Esophagus muscularis mucosa (tissue), 4 donors: Measurements from ENCODE around the gene MAST4.

Experiments
- EP300 ChIP-seq: sonication (generic); formaldehyde crosslinking; IDR thresholded peaks from one replicate; pipeline ENCODE4 v1.6.1; 2017; ENCODE audit warnings: antibody characterized with exemption
- POLR2A ChIP-seq: fragments of 450-650 bp; IDR thresholded peaks from one replicate; pipeline ENCODE4 v1.6.1; 2017; ENCODE audit warnings: antibody characterized with exemption, moderate library complexity, mild to moderate bottlenecking, low read depth
- POLR2AphosphoS5 ChIP-seq, 2 donors: sonication (generic); formaldehyde crosslinking; IDR thresholded peaks; one replicate each; pipeline ENCODE4 v1.6.1; 2017; ENCODE audit warnings: antibody characterized with exemption in 2 of 2
- TF ChIP-seq, protein P1 (sequence below), 3 experiments: fragments of 200-600 bp in 2 of 3; fragments of 450-650 bp in 1 of 3; sonication (generic) in 2 of 3; IDR thresholded peaks; one replicate each; pipeline ENCODE4 v1.5.1; 2017 to 2019; ENCODE audit warnings: antibody characterized with exemption in 3 of 3, mild to moderate bottlenecking in 2 of 3, moderate library complexity in 1 of 3

DNA sequence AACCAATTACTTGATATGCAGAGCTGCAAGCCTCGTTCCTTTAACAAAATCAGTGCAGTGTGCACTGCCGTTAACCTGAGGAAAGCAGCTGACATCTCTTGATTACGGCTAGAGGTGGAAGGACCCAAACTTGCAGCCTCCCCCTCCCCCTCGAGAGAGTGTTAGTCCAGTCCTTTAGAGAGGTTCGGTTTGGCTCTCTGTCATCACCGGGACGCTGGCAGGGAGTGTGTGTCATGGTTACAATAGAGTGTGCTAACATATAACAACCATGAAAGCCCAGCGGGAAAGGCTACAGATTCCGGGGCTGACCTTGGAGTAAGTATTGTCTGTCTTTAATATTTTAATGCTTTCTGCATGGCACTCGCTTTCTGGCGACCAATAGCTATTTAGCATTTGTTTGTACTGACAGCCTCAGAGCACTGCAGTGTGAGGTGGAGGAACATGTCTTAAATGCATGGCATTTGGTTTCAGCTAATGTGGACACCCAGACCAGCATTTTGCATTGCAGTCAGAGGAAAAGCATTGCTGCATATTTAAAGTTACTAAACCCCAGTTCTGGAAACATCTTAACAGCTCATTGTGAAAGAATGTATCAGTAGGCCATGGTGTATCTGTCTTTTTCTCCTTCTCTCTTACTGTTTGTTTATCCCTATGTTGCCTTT is 362.9 kb downstream of the MAST4 start:
- TF ChIP-seq, protein P1, sequence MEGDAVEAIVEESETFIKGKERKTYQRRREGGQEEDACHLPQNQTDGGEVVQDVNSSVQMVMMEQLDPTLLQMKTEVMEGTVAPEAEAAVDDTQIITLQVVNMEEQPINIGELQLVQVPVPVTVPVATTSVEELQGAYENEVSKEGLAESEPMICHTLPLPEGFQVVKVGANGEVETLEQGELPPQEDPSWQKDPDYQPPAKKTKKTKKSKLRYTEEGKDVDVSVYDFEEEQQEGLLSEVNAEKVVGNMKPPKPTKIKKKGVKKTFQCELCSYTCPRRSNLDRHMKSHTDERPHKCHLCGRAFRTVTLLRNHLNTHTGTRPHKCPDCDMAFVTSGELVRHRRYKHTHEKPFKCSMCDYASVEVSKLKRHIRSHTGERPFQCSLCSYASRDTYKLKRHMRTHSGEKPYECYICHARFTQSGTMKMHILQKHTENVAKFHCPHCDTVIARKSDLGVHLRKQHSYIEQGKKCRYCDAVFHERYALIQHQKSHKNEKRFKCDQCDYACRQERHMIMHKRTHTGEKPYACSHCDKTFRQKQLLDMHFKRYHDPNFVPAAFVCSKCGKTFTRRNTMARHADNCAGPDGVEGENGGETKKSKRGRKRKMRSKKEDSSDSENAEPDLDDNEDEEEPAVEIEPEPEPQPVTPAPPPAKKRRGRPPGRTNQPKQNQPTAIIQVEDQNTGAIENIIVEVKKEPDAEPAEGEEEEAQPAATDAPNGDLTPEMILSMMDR (IDR thresholded peaks at IDR 0.05) = no peak
- no peak for TF ChIP-seq POLR2AphosphoS5 (IDR thresholded peaks at IDR 0.05)
- TF ChIP-seq POLR2A = no peak
- TF ChIP-seq EP300 = no peak
